HepG2 (cell line): ENCODE measurements around the gene CKAP2. TPM values are rescaled to one million over a fixed set of nuclear protein-coding genes. Genes with fewer than 3 reads are reported as not detected.

ENCODE experiments used
- BATF2 ChIP-seq: sonication (generic); formaldehyde crosslinking; IDR thresholded peaks from 2 replicates; pipeline ENCODE4 v1.8.0; 2022; ENCODE audit warnings: mild to moderate bottlenecking, missing genetic modification reagents, moderate library complexity
- CHCHD3 ChIP-seq: sonication (generic); formaldehyde crosslinking; IDR thresholded peaks from 2 replicates; pipeline ENCODE4 v1.8.0; 2022; ENCODE audit warnings: mild to moderate bottlenecking, missing genetic modification reagents, moderate library complexity
- CTCF ChIP-seq: sonication (generic); formaldehyde crosslinking; IDR thresholded peaks from 2 replicates; pipeline ENCODE4 v1.5.0; 2020; ENCODE audit warnings: mild to moderate bottlenecking, missing genetic modification reagents, moderate library complexity
- FOXJ3 ChIP-seq: sonication (generic); formaldehyde crosslinking; IDR thresholded peaks from 2 replicates; pipeline ENCODE4 v1.4.0; 2020; ENCODE audit warnings: missing genetic modification reagents, mild to moderate bottlenecking, borderline replicate concordance
- HMG20A ChIP-seq: IDR thresholded peaks from 2 replicates; pipeline ENCODE4 v1.6.1; 2016; ENCODE audit warnings: borderline replicate concordance
- HOMEZ ChIP-seq: IDR thresholded peaks from 2 replicates; pipeline ENCODE4 v1.6.1; 2016; ENCODE audit warnings: low read depth
- KDM5B ChIP-seq: sonication (generic); formaldehyde crosslinking; IDR thresholded peaks from 2 replicates; pipeline ENCODE4 v1.4.0; 2020; ENCODE audit warnings: missing genetic modification reagents, mild to moderate bottlenecking, borderline replicate concordance
- MEF2D ChIP-seq: sonication (generic); formaldehyde crosslinking; IDR thresholded peaks from 2 replicates; pipeline ENCODE4 v1.5.1; 2020; ENCODE audit warnings: mild to moderate bottlenecking, missing genetic modification reagents
- MLLT10 ChIP-seq: sonication (generic); formaldehyde crosslinking; IDR thresholded peaks from 2 replicates; pipeline ENCODE4 v1.4.0; 2020; ENCODE audit warnings: missing genetic modification reagents
- MTA1 ChIP-seq: sonication (generic); formaldehyde crosslinking; IDR thresholded peaks from 2 replicates; pipeline ENCODE4 v1.4.0; 2020; ENCODE audit warnings: missing genetic modification reagents, mild to moderate bottlenecking, borderline replicate concordance
- POLR2G ChIP-seq: fragments of 200-400 bp; formaldehyde crosslinking; IDR thresholded peaks from 2 replicates; pipeline ENCODE4 v1.6.1; 2018; ENCODE audit warnings: mild to moderate bottlenecking, low read depth, low read length, moderate library complexity
- SALL2 ChIP-seq: sonication (generic); formaldehyde crosslinking; IDR thresholded peaks from 2 replicates; pipeline ENCODE4 v1.8.1; 2023; ENCODE audit warnings: mild to moderate bottlenecking, missing genetic modification reagents, inconsistent platforms
- SP5 ChIP-seq: IDR thresholded peaks from 2 replicates; pipeline ENCODE4 v1.6.1; 2016; ENCODE audit warnings: low read depth, borderline replicate concordance
- THAP7 ChIP-seq: sonication (generic); formaldehyde crosslinking; IDR thresholded peaks from 2 replicates; pipeline ENCODE4 v1.8.1; 2023; ENCODE audit warnings: mild to moderate bottlenecking, missing genetic modification reagents
- TMF1 ChIP-seq: sonication (generic); formaldehyde crosslinking; IDR thresholded peaks from 2 replicates; pipeline ENCODE4 v1.8.1; 2022; ENCODE audit warnings: low read depth, missing genetic modification reagents
- ZNF138 ChIP-seq: sonication (generic); formaldehyde crosslinking; IDR thresholded peaks from 2 replicates; pipeline ENCODE4 v1.5.0; 2020; ENCODE audit warnings: mild to moderate bottlenecking, low read depth, missing genetic modification reagents
- ZNF282 ChIP-seq: fragments of 450-650 bp; IDR thresholded peaks from 2 replicates; pipeline ENCODE4 v1.6.1; 2018; ENCODE audit not compliant: partially characterized antibody
- ZNF33B ChIP-seq: sonication (generic); formaldehyde crosslinking; IDR thresholded peaks from 2 replicates; pipeline ENCODE4 v1.5.1; 2020; ENCODE audit warnings: mild to moderate bottlenecking, missing genetic modification reagents
- ZNF780A ChIP-seq: sonication (generic); formaldehyde crosslinking; IDR thresholded peaks from 2 replicates; pipeline ENCODE4 v1.8.0; 2022; ENCODE audit warnings: mild to moderate bottlenecking, missing genetic modification reagents, moderate library complexity
- polyA plus RNA-seq, 8 experiments: library from polyadenylated mRNA; depleted of rRNA in 3 of 8; stranded (reverse) in 7 of 8; unstranded in 1 of 8; fragments of >200 nt; fragmentation: Illumina TruSeq in 4 of 8; extraction: Trizol in 4 of 8; gene quantifications; 2 replicates each; pipeline versions ENCODE4 v1.2.1 to v1.2.3, GENCODE V29; 2011 to 2016; ENCODE audit warnings: low read depth in 4 of 8, missing spikeins in 1 of 8, mixed read lengths in 1 of 8; ENCODE audit not compliant: insufficient read depth in 1 of 8
- total RNA-seq, 5 experiments: library from RNA; depleted of rRNA; stranded (reverse); fragments of >200 nt; fragmentation: Illumina TruSeq; extraction: Trizol; gene quantifications; 2 replicates each; pipeline ENCODE4 v1.2.3, GENCODE V29; 2016; ENCODE audit warnings: low read depth in 1 of 5

The CKAP2 gene
- total and polyA plus RNA-seq, 2 of the 13 experiments (the other 11 are each of a cell fraction or from before 2014, with no cell fraction given) = 6.7 to 40.3 TPM

- peak; percentile 17; the same call in 1 of the 2 replicates for TF ChIP-seq MEF2D (CRISPR knock-in tag)
- TF ChIP-seq HOMEZ = peak; percentile 38; the same call in 1 of the 2 replicates
- TF ChIP-seq ZNF780A (CRISPR knock-in tag) = no peak
- TF ChIP-seq POLR2G = peak; percentile 92
- no peak for TF ChIP-seq TMF1
- TF ChIP-seq ZNF138 (CRISPR knock-in tag) = no peak
- no peak for TF ChIP-seq MTA1 (CRISPR knock-in tag)
- peak; percentile 95 for TF ChIP-seq KDM5B
- TF ChIP-seq ZNF33B (CRISPR knock-in tag) = no peak; the same call in 1 of the 2 replicates
- TF ChIP-seq FOXJ3 (CRISPR knock-in tag) = no peak
- no peak for TF ChIP-seq SP5 (CRISPR knock-in tag)
- peak; percentile 51; the same call in 1 of the 2 replicates for TF ChIP-seq BATF2
- TF ChIP-seq MLLT10 = no peak
- TF ChIP-seq ZNF282 = no peak
- peak; percentile 24; the same call in 1 of the 2 replicates for TF ChIP-seq SALL2 (CRISPR knock-in tag)
- peak; percentile 37; the same call in 1 of the 2 replicates for TF ChIP-seq CTCF (CRISPR knock-in tag)
- no peak for TF ChIP-seq HMG20A (CRISPR knock-in tag)
- 0 out of 2 replicates have a peak, but pooled peaks have one; percentile 54 for TF ChIP-seq CHCHD3 (CRISPR knock-in tag)
- no peak for TF ChIP-seq THAP7
These were observed at the start of gene CKAP2 (continued) for GRCh38 chr13:52454820-52455676.
